ENCODE data around the gene PDCL3.

DNA sequence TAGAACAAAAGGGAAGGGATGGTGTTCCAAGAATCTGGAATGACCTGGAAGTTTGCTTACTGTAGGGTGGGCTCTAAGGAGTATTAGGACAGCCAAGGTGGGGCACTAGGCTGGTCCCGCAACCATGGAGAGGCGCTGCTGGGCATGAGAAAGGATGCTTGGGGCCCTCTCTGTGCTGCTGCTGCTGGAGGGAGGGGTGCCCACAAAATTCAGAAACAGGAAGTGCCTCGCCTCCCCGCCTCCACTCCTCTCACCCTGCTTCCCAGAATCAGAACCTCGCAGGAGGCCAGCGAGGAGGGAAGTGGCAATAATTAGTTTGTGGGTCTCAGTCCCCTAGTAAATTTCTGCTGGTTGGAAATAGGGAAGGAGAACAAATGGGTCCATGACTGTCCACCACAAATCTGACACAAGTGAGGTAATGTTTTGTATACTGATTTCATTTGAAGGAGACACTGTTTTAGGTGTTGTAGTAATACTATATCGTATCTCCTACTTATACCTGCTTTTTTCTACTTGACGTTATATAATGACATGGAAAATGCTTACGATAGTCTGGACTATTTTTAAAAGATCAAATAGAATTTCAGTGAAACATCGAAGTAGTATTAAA is 7.9 kb upstream of the PDCL3 start:
- TF ChIP-seq, protein P1, sequence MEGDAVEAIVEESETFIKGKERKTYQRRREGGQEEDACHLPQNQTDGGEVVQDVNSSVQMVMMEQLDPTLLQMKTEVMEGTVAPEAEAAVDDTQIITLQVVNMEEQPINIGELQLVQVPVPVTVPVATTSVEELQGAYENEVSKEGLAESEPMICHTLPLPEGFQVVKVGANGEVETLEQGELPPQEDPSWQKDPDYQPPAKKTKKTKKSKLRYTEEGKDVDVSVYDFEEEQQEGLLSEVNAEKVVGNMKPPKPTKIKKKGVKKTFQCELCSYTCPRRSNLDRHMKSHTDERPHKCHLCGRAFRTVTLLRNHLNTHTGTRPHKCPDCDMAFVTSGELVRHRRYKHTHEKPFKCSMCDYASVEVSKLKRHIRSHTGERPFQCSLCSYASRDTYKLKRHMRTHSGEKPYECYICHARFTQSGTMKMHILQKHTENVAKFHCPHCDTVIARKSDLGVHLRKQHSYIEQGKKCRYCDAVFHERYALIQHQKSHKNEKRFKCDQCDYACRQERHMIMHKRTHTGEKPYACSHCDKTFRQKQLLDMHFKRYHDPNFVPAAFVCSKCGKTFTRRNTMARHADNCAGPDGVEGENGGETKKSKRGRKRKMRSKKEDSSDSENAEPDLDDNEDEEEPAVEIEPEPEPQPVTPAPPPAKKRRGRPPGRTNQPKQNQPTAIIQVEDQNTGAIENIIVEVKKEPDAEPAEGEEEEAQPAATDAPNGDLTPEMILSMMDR (conservative IDR thresholded peaks at IDR 0.05; ENCODE audit: low read length): no peak
- TF ChIP-seq EZH2phosphoT487 (IDR thresholded peaks at IDR 0.05; ENCODE audit: borderline replicate concordance, low read depth, low read length): no peak

Measured in OCI-LY7 (cell line).